ENCODE data around the gene H2AZ2. TPM values are rescaled to one million over a fixed set of nuclear protein-coding genes. Genes with fewer than 3 reads are reported as not detected.

H2AZ2 gene
- total RNA-seq, 4 donors from 2014 or later, result 207 to 242 (median 215) TPM

- no peak overlapping the region for H3K27ac ChIP-seq
- WGBS, 2 donors (ENCODE audit: low coverage in 1 of 2), result 83 to 90% methylated on average over 1 of the region's 1 CpG
- H3K36me3 ChIP-seq, result no peaks in the 10 kb centered on the region
- no peaks in the 10 kb centered on the region for H3K27me3 ChIP-seq
- no peaks in the 10 kb centered on the region for H3K4me1 ChIP-seq
- no peaks in the 10 kb centered on the region for H3K9me3 ChIP-seq
- TF ChIP-seq EP300 (IDR thresholded peaks at IDR 0.05) (no peak), POLR2A (IDR thresholded peaks at IDR 0.05) (no peak), POLR2AphosphoS5 (IDR thresholded peaks at IDR 0.05) (no peak), CTCF (IDR thresholded peaks at IDR 0.05) (no peak)
- no peak for ATAC-seq
- H3K4me3 ChIP-seq, result no peak overlapping the region
Measured at GRCh38 chr7:44891791-44892190, 43.9 kb upstream of the H2AZ2 start.

- Histone ChIP-seq H3K36me3 (no peaks in the 10 kb centered on the region), H3K4me3 (no peak overlapping the region), H3K27ac (no peak overlapping the region), H3K4me1 (peaks cover 0 to 3% (median 0%) of the 10 kb centered on the region in 3 donors), H3K9me3 (no peaks in the 10 kb centered on the region), H3K27me3 (no peaks in the 10 kb centered on the region)
- ATAC-seq, result no peak
- TF ChIP-seq POLR2A (IDR thresholded peaks at IDR 0.05) (no peak), CTCF (IDR thresholded peaks at IDR 0.05) (no peak), EP300 (IDR thresholded peaks at IDR 0.05) (no peak), POLR2AphosphoS5 (IDR thresholded peaks at IDR 0.05) (no peak)
- WGBS, 2 donors (ENCODE audit: low coverage in 1 of 2), result 36 to 54% methylated on average over 2 of the region's 2 CpGs
Measured at GRCh38 chr7:44891372-44891771, 43.5 kb upstream of the H2AZ2 start.

GRCh38 chr7:44889086-44889781, 41.3 kb upstream of the H2AZ2 start:
- no peak overlapping the region for H3K27ac ChIP-seq
- ATAC-seq, result no peak
- no peak overlapping the region for H3K4me3 ChIP-seq
- peaks cover under 1 to 14% (median 3%) of the 10 kb centered on the region in 3 donors for H3K4me1 ChIP-seq
- H3K9me3 ChIP-seq, result no peaks in the 10 kb centered on the region
- no peaks in the 10 kb centered on the region for H3K27me3 ChIP-seq
- WGBS, 2 donors (ENCODE audit: low coverage in 1 of 2), result 61 to 82% methylated on average over 2 to 5 of the region's 5 CpGs
- H3K36me3 ChIP-seq, result no peaks in the 10 kb centered on the region
- TF ChIP-seq POLR2A (IDR thresholded peaks at IDR 0.05) (no peak), POLR2AphosphoS5 (IDR thresholded peaks at IDR 0.05) (no peak), CTCF (IDR thresholded peaks at IDR 0.05) (no peak), EP300 (IDR thresholded peaks at IDR 0.05) (no peak)

- 40 to 91% methylated on average over 1 to 4 of the region's 6 CpGs for WGBS, 2 donors (ENCODE audit: low coverage in 1 of 2)
- peak overlapping the region in 1 of 4 donors; percentile 99 for H3K27ac ChIP-seq
- TF ChIP-seq POLR2A (IDR thresholded peaks at IDR 0.05) (no peak), CTCF (IDR thresholded peaks at IDR 0.05) (no peak), POLR2AphosphoS5 (IDR thresholded peaks at IDR 0.05) (no peak), EP300 (IDR thresholded peaks at IDR 0.05) (no peak)
- no peaks in the 10 kb centered on the region for H3K27me3 ChIP-seq
- H3K9me3 ChIP-seq, result no peaks in the 10 kb centered on the region
- no peak for ATAC-seq
- H3K4me1 ChIP-seq, result peaks cover 8 to 33% (median 20%) of the 10 kb centered on the region in 3 donors
- no peak overlapping the region for H3K4me3 ChIP-seq
- H3K36me3 ChIP-seq, result no peaks in the 10 kb centered on the region
Measured at GRCh38 chr7:44887293-44887692, 39.4 kb upstream of the H2AZ2 start.

Measured in gastroesophageal sphincter (tissue), 4 donors.